MCF 10A (cell line): ENCODE measurements around the gene RAB3B. TPM values are rescaled to one million over a fixed set of nuclear protein-coding genes. Genes with fewer than 3 reads are reported as not detected.

Experiments
- BruUV-seq: library from RNA; stranded (reverse); fragments of 400-500 nt; replicated peaks from 2 replicates; lab custom pipeline; 2021; lab: Mats Ljungman, UMichigan
- CTCF ChIA-PET: fragments of 300-600 bp; sonication (Branson Sonifier 250); formaldehyde crosslinking; extraction: SDS; loops from one replicate; lab custom pipeline; 2021; ENCODE audit warnings: antibody characterized with exemption, inconsistent platforms; lab: Yijun Ruan, JAX
- POLR2A ChIA-PET: fragments of 300-600, 350-650 bp; sonication (Branson Sonifier 250); formaldehyde crosslinking; extraction: SDS; loops from one replicate; lab custom pipeline; 2020; ENCODE audit warnings: antibody characterized with exemption, inconsistent platforms; lab: Yijun Ruan, JAX
- DNase-seq: peaks from one replicate; pipeline ENCODE4 v3.0.0-alpha.2; 2018; ENCODE audit not compliant: unreplicated experiment
- H3K27ac Mint-ChIP-seq: one replicate; pipeline ENCODE4 v1.8.0; 2022; ENCODE audit warnings: mild to moderate bottlenecking, low read depth, mixed read lengths; ENCODE audit not compliant: unreplicated experiment
- H3K27me3 Mint-ChIP-seq: one replicate; pipeline ENCODE4 v1.8.0; 2022; ENCODE audit warnings: mixed read lengths; ENCODE audit not compliant: insufficient read depth, unreplicated experiment
- H3K36me3 Mint-ChIP-seq: one replicate; pipeline ENCODE4 v1.8.0; 2022; ENCODE audit warnings: mild to moderate bottlenecking, moderate library complexity, mixed read lengths; ENCODE audit not compliant: insufficient read depth, unreplicated experiment
- H3K4me1 Mint-ChIP-seq: one replicate; pipeline ENCODE4 v1.8.0; 2022; ENCODE audit warnings: mixed read lengths; ENCODE audit not compliant: insufficient read depth, unreplicated experiment
- H3K4me3 Mint-ChIP-seq: one replicate; pipeline ENCODE4 v1.8.0; 2022; ENCODE audit warnings: mild to moderate bottlenecking, moderate library complexity, mixed read lengths; ENCODE audit not compliant: unreplicated experiment
- H3K9me3 Mint-ChIP-seq: one replicate; pipeline ENCODE4 v1.8.0; 2022; ENCODE audit warnings: mixed read lengths; ENCODE audit not compliant: unreplicated experiment
- CTCF ChIP-seq: fragments of 200-600 bp; IDR thresholded peaks from one replicate; pipeline ENCODE4 v1.8.0; 2022; ENCODE audit warnings: antibody characterized with exemption, mild to moderate bottlenecking; ENCODE audit not compliant: unreplicated experiment
- intact Hi-C: fragments of 100-400 bp; cut with micrococcal nuclease; formaldehyde crosslinking; loops from 2 replicates; pipeline ENCODE4 v1.14.1; 2022
- total RNA-seq: library from RNA; stranded (reverse); gene quantifications from 2 replicates; pipeline ENCODE4 v1.2.3, GENCODE V29; 2022

Gene RAB3B
- total RNA-seq, 1 experiment from 2014 or later: 0.05 TPM

GRCh38 chr1:51928896-51929295, 61.6 kb downstream of the RAB3B start:
- Mint-ChIP-seq H3K4me3 (no peak overlapping the region), H3K4me1 (no peaks in the 10 kb centered on the region), H3K27me3 (no peaks in the 10 kb centered on the region), H3K27ac (no peak overlapping the region), H3K9me3 (no peaks in the 10 kb centered on the region), H3K36me3 (no peaks in the 10 kb centered on the region)
- intact Hi-C loops: no loop called here
- no peak for DNase-seq
- TF ChIP-seq CTCF: no peak
- ChIA-PET POLR2A (interaction anchor here (1.1 kb wide), 1 partner anchor 51 kb away, joined by 5 read pairs; the partner anchor contains the start of gene NRDC), CTCF (no interaction called here)
- BruUV-seq: no TSS peak

- no peaks in the 10 kb centered on the region for H3K36me3 Mint-ChIP-seq
- H3K27me3 Mint-ChIP-seq: no peaks in the 10 kb centered on the region
- no TSS peak for BruUV-seq
- no peaks in the 10 kb centered on the region for H3K4me1 Mint-ChIP-seq
- ChIA-PET CTCF (interaction anchor here (1.2 kb wide), 1 partner anchor 21 kb away, joined by 3 read pairs; no protein-coding TSS in a partner anchor), POLR2A (no interaction called here)
- intact Hi-C loops: no loop called here
- DNase-seq: no peak
- no peak for TF ChIP-seq CTCF
- no peaks in the 10 kb centered on the region for H3K9me3 Mint-ChIP-seq
- H3K27ac Mint-ChIP-seq: no peak overlapping the region
- no peak overlapping the region for H3K4me3 Mint-ChIP-seq
Measured at GRCh38 chr1:51927029-51927428, 63.5 kb downstream of the RAB3B start.

GRCh38 chr1:51926171-51926812, 64.2 kb downstream of the RAB3B start:
- no peak overlapping the region for H3K27ac Mint-ChIP-seq
- BruUV-seq: no TSS peak
- no peaks in the 10 kb centered on the region for H3K27me3 Mint-ChIP-seq

More at GRCh38 chr1:51926171-51926812, 64.2 kb downstream of the RAB3B start:
- H3K4me1 Mint-ChIP-seq: no peaks in the 10 kb centered on the region
- no peak for TF ChIP-seq CTCF
- no peaks in the 10 kb centered on the region for H3K9me3 Mint-ChIP-seq
- CTCF ChIA-PET: interaction anchor here (1.1 to 1.8 kb wide), 3 partner anchors 15 to 30 kb away, joined by 3 to 5 read pairs (median 3); no protein-coding TSS in a partner anchor
- DNase-seq: peak; percentile 67
- POLR2A ChIA-PET: interaction anchor here (0.6 kb wide), 1 partner anchor 81 kb away, joined by 3 read pairs; no protein-coding TSS in a partner anchor
- no peak overlapping the region for H3K4me3 Mint-ChIP-seq
- intact Hi-C loops: loop anchor here (1.0 kb wide), 1 partner anchor 28 kb away; no protein-coding TSS in a partner anchor
- no peaks in the 10 kb centered on the region for H3K36me3 Mint-ChIP-seq
